Pancreas (tissue), 10 donors: ENCODE measurements around the gene IKBKE. TPM values are rescaled to one million over a fixed set of nuclear protein-coding genes. Genes with fewer than 3 reads are reported as not detected.

Experiments
- ATAC-seq, 4 donors: fragments of 200-7000 bp; cut with Tn5 transposase; one replicate each; pipeline versions ENCODE4 v1.8.0 to v1.9.1; 2020; ENCODE audit warnings: mild to moderate bottlenecking in 4 of 4, moderate library complexity in 4 of 4
- DNase-seq, 6 donors: peaks; one replicate each; pipeline ENCODE4 v3.0.0-alpha.2; 2020
- FAIRE-seq: peaks from 2 replicates; lab custom pipeline; 2012; peaks lifted over from hg19 to GRCh38; lab: Jason Lieb, UNC
- H3K27ac ChIP-seq, 4 donors: fragments of 200-600 bp; sonication (generic); 1 replicate in 3 of 4; 2 replicates in 1 of 4; pipeline versions ENCODE4 v1.5.0 to v1.8.0; 2020
- H3K27me3 ChIP-seq, 4 donors: fragments of 200-600 bp; one replicate each; pipeline ENCODE4 v1.8.0; 2021
- H3K36me3 ChIP-seq, 3 donors: fragments of 200-600 bp; sonication (generic) in 1 of 3; one replicate each; pipeline versions ENCODE4 v1.5.0 to v1.8.0; 2020 to 2021
- H3K4me1 ChIP-seq, 3 donors: fragments of 200-600 bp; one replicate each; pipeline ENCODE4 v1.8.0; 2021
- H3K4me3 ChIP-seq, 4 donors: fragments of 200-600 bp; sonication (generic) in 2 of 4; one replicate each; pipeline versions ENCODE4 v1.5.0 to v1.8.0; 2020 to 2021
- H3K9me3 ChIP-seq, 4 donors: fragments of 200-600 bp; one replicate each; pipeline ENCODE4 v1.8.0; 2021
- WGBS, 2 donors: extraction: QIAGEN DNeasy Blood & Tissue Kit; methylation state at CpG; one replicate each; pipeline ENCODE4 v1.1.7; 2013; 5-methylcytosine and 5-hydroxymethylcytosine counted together
- intact Hi-C, 3 donors: fragments of 100-400 bp; cut with DNase I; formaldehyde crosslinking; loops; one replicate each; pipeline versions ENCODE4 v1.11.1 to v1.14.2; 2022
- polyA plus RNA-seq, 2 donors: library from polyadenylated mRNA; stranded (reverse); fragments of 200-250 nt; gene quantifications; one replicate each; pipeline ENCODE4 v1.2.3, GENCODE V29; 2013
- total RNA-seq, 6 donors: library from RNA; stranded (reverse); fragmentation: NEBNext Ultra II Directional in 4 of 6; extraction: Animal tissue kit (Norgen Biotek cat#: 25700) in 4 of 6; gene quantifications; one replicate each; pipeline versions ENCODE4 v1.2.1 to v1.2.4, GENCODE V29; 2021 to 2023
- TF ChIP-seq, protein P1 (sequence below), 4 donors: fragments of 200-600 bp; sonication (generic) in 3 of 4; IDR thresholded peaks; one replicate each; pipeline versions ENCODE4 v1.5.0 to v1.8.0; 2021; ENCODE audit warnings: antibody characterized with exemption in 4 of 4
- donor health status: healthy with polysubstance abuse.
- donor health status: DM: no; HTN: no; CAD: no; lungs with moderate emphysema.
- donor health status: DM: no; HTN: no; CAD: no.
- donor health status: control.
- donor health status: control.
- donor health status: Bipolar disorder and iron deficiency.
- donor health status: DM: yes; HTN: yes; CAD: no.
- donor health status: DM: no; HTN: no; CAD: no.
- donor health status: DM: no; HTN: no; CAD: no.
- donor health status: DM: yes; HTN: yes; CAD: no.

The IKBKE gene
- total and polyA plus RNA-seq, 8 donors, result 1.8 to 9.9 (median 3.4) TPM

DNA sequence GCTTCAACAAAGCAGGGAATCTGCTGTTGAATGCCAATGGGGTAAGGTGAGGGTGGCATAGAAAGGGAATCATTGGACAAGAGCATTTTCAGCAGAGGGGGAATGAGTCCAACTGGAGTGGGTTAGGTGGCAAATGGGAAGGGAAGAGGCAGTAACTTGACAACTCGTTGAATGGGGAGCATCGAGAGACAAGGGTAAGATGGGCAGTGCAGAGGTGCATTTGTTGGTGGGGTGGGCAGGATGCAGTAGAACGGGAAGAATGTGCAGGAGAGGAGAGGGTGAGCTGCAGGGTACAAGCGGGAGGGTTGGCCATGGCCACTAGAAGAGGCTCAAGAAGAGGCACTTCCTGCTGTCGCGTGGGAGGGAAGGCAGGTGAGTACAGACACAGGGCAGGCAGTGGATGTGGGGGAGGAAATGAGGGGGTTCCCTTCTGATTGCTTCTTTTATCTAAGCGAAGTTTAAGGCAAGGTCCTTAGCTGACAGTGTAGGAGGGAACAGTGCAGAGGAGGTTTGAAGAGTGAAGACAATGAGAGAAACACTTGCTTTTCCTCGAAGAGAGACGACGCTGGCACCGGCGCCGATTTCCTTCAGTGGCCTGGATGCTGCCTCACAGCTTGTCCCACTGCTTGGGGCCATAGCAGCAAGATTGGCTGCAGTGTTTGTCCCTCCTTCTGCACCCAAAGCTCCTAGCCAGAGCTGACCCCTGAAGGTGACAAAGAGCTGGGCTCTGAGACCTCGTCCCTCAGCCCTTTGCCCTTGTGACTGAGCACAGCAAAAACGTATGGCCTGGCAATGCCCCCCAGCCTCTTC is 3.2 kb upstream of the IKBKE start:
- H3K4me3 ChIP-seq, result no peak overlapping the region
- no peaks in the 10 kb centered on the region for H3K9me3 ChIP-seq
- no peaks in the 10 kb centered on the region for H3K27me3 ChIP-seq
- peaks cover 0 to 17% (median 4%) of the 10 kb centered on the region in 3 donors for H3K4me1 ChIP-seq
- H3K27ac ChIP-seq, result no peak overlapping the region
- TF ChIP-seq, protein P1, sequence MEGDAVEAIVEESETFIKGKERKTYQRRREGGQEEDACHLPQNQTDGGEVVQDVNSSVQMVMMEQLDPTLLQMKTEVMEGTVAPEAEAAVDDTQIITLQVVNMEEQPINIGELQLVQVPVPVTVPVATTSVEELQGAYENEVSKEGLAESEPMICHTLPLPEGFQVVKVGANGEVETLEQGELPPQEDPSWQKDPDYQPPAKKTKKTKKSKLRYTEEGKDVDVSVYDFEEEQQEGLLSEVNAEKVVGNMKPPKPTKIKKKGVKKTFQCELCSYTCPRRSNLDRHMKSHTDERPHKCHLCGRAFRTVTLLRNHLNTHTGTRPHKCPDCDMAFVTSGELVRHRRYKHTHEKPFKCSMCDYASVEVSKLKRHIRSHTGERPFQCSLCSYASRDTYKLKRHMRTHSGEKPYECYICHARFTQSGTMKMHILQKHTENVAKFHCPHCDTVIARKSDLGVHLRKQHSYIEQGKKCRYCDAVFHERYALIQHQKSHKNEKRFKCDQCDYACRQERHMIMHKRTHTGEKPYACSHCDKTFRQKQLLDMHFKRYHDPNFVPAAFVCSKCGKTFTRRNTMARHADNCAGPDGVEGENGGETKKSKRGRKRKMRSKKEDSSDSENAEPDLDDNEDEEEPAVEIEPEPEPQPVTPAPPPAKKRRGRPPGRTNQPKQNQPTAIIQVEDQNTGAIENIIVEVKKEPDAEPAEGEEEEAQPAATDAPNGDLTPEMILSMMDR (IDR thresholded peaks at IDR 0.05), result no peak
- 58 to 65% methylated on average over 15 of the region's 15 CpGs for WGBS, 2 donors
- intact Hi-C loops, result no loop called here
- no peaks in the 10 kb centered on the region for H3K36me3 ChIP-seq
- DNase-seq (no peak), FAIRE-seq (no peak), ATAC-seq (no peak)

- H3K36me3 ChIP-seq, result no peaks in the 10 kb centered on the region
- intact Hi-C loops, result no loop called here
- TF ChIP-seq, protein P1 (IDR thresholded peaks at IDR 0.05), result no peak
- peak in 1 of 4 donors; percentile 5 for ATAC-seq
- no peaks in the 10 kb centered on the region for H3K27me3 ChIP-seq
- 60 to 73% methylated on average over 9 of the region's 9 CpGs for WGBS, 2 donors
- H3K4me1 ChIP-seq, result peaks cover 0 to 17% (median 4%) of the 10 kb centered on the region in 3 donors
- no peaks in the 10 kb centered on the region for H3K9me3 ChIP-seq
- DNase-seq, result no peak
- H3K4me3 ChIP-seq, result no peak overlapping the region
- FAIRE-seq, result no peak
- no peak overlapping the region for H3K27ac ChIP-seq
Observed at GRCh38 chr1:206467915-206468314, 2.4 kb upstream of the IKBKE start.

DNA sequence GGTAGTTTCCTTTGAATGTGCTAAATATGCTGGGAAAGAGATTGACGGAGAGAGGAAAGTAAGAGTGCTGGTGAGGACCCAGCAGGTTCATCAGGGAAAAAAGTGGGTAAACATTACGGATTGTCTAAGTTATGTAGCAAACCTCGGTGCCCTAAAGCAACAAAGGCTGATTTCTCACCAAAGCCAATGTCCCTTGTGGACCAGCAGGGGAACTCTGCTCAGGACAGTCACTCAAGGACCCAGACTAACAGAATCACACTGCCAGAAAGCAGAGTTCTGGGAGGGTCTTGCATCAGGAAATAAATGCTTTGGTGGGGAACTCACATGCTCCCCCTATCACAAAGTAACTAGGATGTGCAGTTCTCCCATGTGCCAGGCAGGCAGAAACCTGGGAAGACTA is 1.7 kb upstream of the IKBKE start:
- H3K27ac ChIP-seq, result no peak overlapping the region
- H3K4me1 ChIP-seq, result peaks cover 0 to 17% (median 4%) of the 10 kb centered on the region in 3 donors
- H3K36me3 ChIP-seq, result no peaks in the 10 kb centered on the region
- H3K4me3 ChIP-seq, result no peak overlapping the region
- 47 to 52% methylated on average over 3 of the region's 3 CpGs for WGBS, 2 donors
- H3K27me3 ChIP-seq, result no peaks in the 10 kb centered on the region
- ATAC-seq (no peak), DNase-seq (no peak), FAIRE-seq (no peak)
- H3K9me3 ChIP-seq, result no peaks in the 10 kb centered on the region
- TF ChIP-seq, protein P1 (IDR thresholded peaks at IDR 0.05), result no peak
- intact Hi-C loops, result no loop called here

- Histone ChIP-seq H3K4me1 (peaks cover 0 to 17% (median 4%) of the 10 kb centered on the region in 3 donors), H3K4me3 (peak overlapping the region in 1 of 4 donors; percentile 61), H3K27ac (peak overlapping the region in 2 of 4 donors; percentile 28 to 52), H3K27me3 (no peaks in the 10 kb centered on the region), H3K36me3 (no peaks in the 10 kb centered on the region), H3K9me3 (no peaks in the 10 kb centered on the region)
- peak in 2 of 4 donors; percentile 10 to 41 for ATAC-seq
- intact Hi-C loops, result no loop called here
- WGBS, 2 donors, result 16 to 24% methylated on average over 2 of the region's 2 CpGs
- TF ChIP-seq, protein P1 (IDR thresholded peaks at IDR 0.05), result no peak
- FAIRE-seq, result no peak
- no peak for DNase-seq
Observed at GRCh38 chr1:206469411-206469932, 804 bp upstream of the IKBKE start.
